HCEC 1CT (cell line): Measurements from ENCODE around the gene AGPAT3.

Experiments
- DNase-seq: peaks from one replicate; pipeline ENCODE4 v3.0.0-alpha.2; 2017

Gene AGPAT3

GRCh38 chr21:43908167-43908566, 43.1 kb downstream of the AGPAT3 start:
- DNase-seq: no peak

- DNase-seq: no peak
Measured at GRCh38 chr21:43909741-43910400, 44.8 kb downstream of the AGPAT3 start.

- DNase-seq: no peak
Measured at GRCh38 chr21:43910460-43910859, 45.4 kb downstream of the AGPAT3 start.

- DNase-seq: no peak
Measured at GRCh38 chr21:43911015-43911934, 46.3 kb downstream of the AGPAT3 start.

GRCh38 chr21:43911935-43912487, 47.0 kb downstream of the AGPAT3 start:
- no peak for DNase-seq

- no peak for DNase-seq
Measured at GRCh38 chr21:43912500-43912899, 47.5 kb downstream of the AGPAT3 start.

GRCh38 chr21:43912910-43913309, 47.9 kb downstream of the AGPAT3 start:
- DNase-seq: no peak

- DNase-seq: no peak
Measured at GRCh38 chr21:43913928-43914327, 48.9 kb downstream of the AGPAT3 start.

GRCh38 chr21:43916076-43916475, 51.1 kb downstream of the AGPAT3 start:
- DNase-seq: no peak

GRCh38 chr21:43916691-43917514, 51.9 kb downstream of the AGPAT3 start:
- DNase-seq: no peak

- no peak for DNase-seq
Measured at GRCh38 chr21:43917515-43918384, 52.7 kb downstream of the AGPAT3 start.

- DNase-seq: no peak
Measured at GRCh38 chr21:43918385-43918947, 53.4 kb downstream of the AGPAT3 start.

- DNase-seq: no peak
Measured at GRCh38 chr21:43919283-43919682, 54.3 kb downstream of the AGPAT3 start.

GRCh38 chr21:43919871-43920801, 55.1 kb downstream of the AGPAT3 start:
- DNase-seq: no peak

- DNase-seq: no peak
Measured at GRCh38 chr21:43921571-43921978, 56.6 kb downstream of the AGPAT3 start.

GRCh38 chr21:43921979-43922945, 57.2 kb downstream of the AGPAT3 start:
- DNase-seq: no peak

GRCh38 chr21:43922949-43923348, 57.9 kb downstream of the AGPAT3 start:
- no peak for DNase-seq

- peak; percentile 2 for DNase-seq
Measured at GRCh38 chr21:43923391-43923790, 58.4 kb downstream of the AGPAT3 start.

- DNase-seq: no peak
Measured at GRCh38 chr21:43924421-43925095, 59.5 kb downstream of the AGPAT3 start.
